CD4-positive, alpha-beta T cell (primary cell): Measurements from ENCODE around the gene HS6ST2. TPM values are rescaled to one million over a fixed set of nuclear protein-coding genes. Genes with fewer than 3 reads are reported as not detected.

Source experiments
- ATAC-seq: fragments of 200-7000 bp; cut with Tn5 transposase; one replicate; pipeline ENCODE4 v1.10.0; 2022; ENCODE audit warnings: mild to moderate bottlenecking; ENCODE audit not compliant: poor library complexity
- CTCF ChIA-PET: fragments of 350-600 bp; sonication (Branson Sonifier 250); formaldehyde crosslinking; loops from one replicate; lab custom pipeline; 2021; ENCODE audit warnings: antibody characterized with exemption, inconsistent platforms; lab: Charles Lee
- POLR2A ChIA-PET: fragments of 350-600 bp; sonication (Branson Sonifier 250); formaldehyde crosslinking; loops from one replicate; lab custom pipeline; 2021; ENCODE audit warnings: antibody characterized with exemption, inconsistent platforms; lab: Charles Lee
- DNase-seq, 14 experiments: peaks; one replicate each; pipeline ENCODE4 v3.0.0-alpha.2; 2013 to 2020; ENCODE audit warnings: mixed read lengths in 2 of 14
- H3K27ac ChIP-seq, 2 donors: one replicate each; pipeline versions ENCODE4 v1.5.1 to v1.7.0; 2013; ENCODE audit warnings: low read length in 2 of 2, low read depth in 1 of 2, mild to moderate bottlenecking in 1 of 2
- H3K27me3 ChIP-seq, 2 experiments: 1 replicate in 1 of 2; 2 replicates in 1 of 2; pipeline versions ENCODE4 v1.6.1 to v1.7.0; 2013; ENCODE audit warnings: low read length in 2 of 2, control low read depth in 1 of 2, mild to moderate bottlenecking in 1 of 2, moderate library complexity in 1 of 2; ENCODE audit not compliant: insufficient read depth in 2 of 2, control insufficient read depth in 1 of 2
- H3K36me3 ChIP-seq: one replicate; pipeline ENCODE4 v1.6.1; 2013; ENCODE audit warnings: low read length, control low read depth; ENCODE audit not compliant: insufficient read depth
- H3K4me1 ChIP-seq: one replicate; pipeline ENCODE4 v1.6.1; 2013; ENCODE audit warnings: low read length, control low read depth; ENCODE audit not compliant: insufficient read depth
- H3K4me3 ChIP-seq: one replicate; pipeline ENCODE4 v1.5.1; 2013; ENCODE audit warnings: mild to moderate bottlenecking, low read length, moderate library complexity
- H3K9me3 ChIP-seq, 2 experiments: 1 replicate in 1 of 2; 2 replicates in 1 of 2; pipeline versions ENCODE4 v1.6.1 to v1.7.0; 2013; ENCODE audit warnings: low read length in 2 of 2, mild to moderate bottlenecking in 2 of 2, control low read depth in 1 of 2, moderate library complexity in 1 of 2; ENCODE audit not compliant: control insufficient read depth in 1 of 2, insufficient read depth in 1 of 2
- H3K27ac Mint-ChIP-seq: one replicate; pipeline ENCODE4 v1.8.0; 2020; ENCODE audit warnings: mixed read lengths
- H3K27me3 Mint-ChIP-seq: one replicate; pipeline ENCODE4 v1.8.0; 2021; ENCODE audit warnings: mixed read lengths
- H3K36me3 Mint-ChIP-seq: one replicate; pipeline ENCODE4 v1.8.0; 2021; ENCODE audit warnings: low read depth, mixed read lengths
- H3K4me1 Mint-ChIP-seq: one replicate; pipeline ENCODE4 v1.8.0; 2021; ENCODE audit warnings: low read depth, mixed read lengths
- H3K4me3 Mint-ChIP-seq: one replicate; pipeline ENCODE4 v1.8.0; 2020; ENCODE audit warnings: mild to moderate bottlenecking, mixed read lengths
- H3K9me3 Mint-ChIP-seq: one replicate; pipeline ENCODE4 v1.8.0; 2020; ENCODE audit warnings: mixed read lengths
- CTCF ChIP-seq: fragments of 200-600 bp; IDR thresholded peaks from one replicate; pipeline ENCODE4 v1.8.0; 2022; ENCODE audit warnings: antibody characterized with exemption, mild to moderate bottlenecking
- intact Hi-C, 2 experiments: fragments of 100-400 bp; cut with DNase I in 1 of 2; cut with micrococcal nuclease in 1 of 2; formaldehyde crosslinking; loops; one replicate each; pipeline versions ENCODE4 v1.15.1 to v1.9.0; 2023 to 2025; cut with DNase I, micrococcal nuclease
- total RNA-seq, 174 experiments: library from RNA in 2 of 174; stranded (reverse) in 2 of 174; gene quantifications; one replicate each; pipeline ENCODE4 v1.2.3 and lab custom pipeline; 2021 to 2026

HS6ST2 gene
- total RNA-seq, 2 experiments from 2014 or later, result not detected

GRCh38 chrX:132634521-132634920, 323.9 kb downstream of the HS6ST2 start:
- intact Hi-C loops, result loop anchor here (5.0 kb wide), 3 partner anchors 407 to 792 kb away; no protein-coding TSS in a partner anchor
- Histone ChIP-seq H3K27me3 (peaks cover 0 to 5% of the 10 kb centered on the region in 2 experiments), H3K36me3 (no peaks in the 10 kb centered on the region), H3K4me1 (no peaks in the 10 kb centered on the region), H3K9me3 (no peaks in the 10 kb centered on the region), H3K4me3 (no peak overlapping the region), H3K27ac (no peak overlapping the region)
- H3K27ac Mint-ChIP-seq, result no peak overlapping the region
- DNase-seq (no peak), ATAC-seq (no peak)
- no peaks in the 10 kb centered on the region for H3K4me1 Mint-ChIP-seq
- H3K27me3 Mint-ChIP-seq, result no peaks in the 10 kb centered on the region
- CTCF ChIA-PET, result interaction anchor here (0.9 kb wide), 1 partner anchor 342 kb away, joined by 3 read pairs; no protein-coding TSS in a partner anchor
- TF ChIP-seq CTCF, result no peak
- POLR2A ChIA-PET, result no interaction called here
- no peaks in the 10 kb centered on the region for H3K36me3 Mint-ChIP-seq
- H3K4me3 Mint-ChIP-seq, result no peak overlapping the region
- no peaks in the 10 kb centered on the region for H3K9me3 Mint-ChIP-seq

- ATAC-seq, result peak; percentile 43
- H3K27me3 Mint-ChIP-seq, result no peaks in the 10 kb centered on the region
- Histone ChIP-seq H3K4me1 (no peaks in the 10 kb centered on the region), H3K27ac (no peak overlapping the region), H3K27me3 (peaks cover 0 to 5% of the 10 kb centered on the region in 2 experiments), H3K36me3 (no peaks in the 10 kb centered on the region), H3K4me3 (no peak overlapping the region), H3K9me3 (no peaks in the 10 kb centered on the region)
- CTCF ChIA-PET, result interaction anchor here (0.6 to 1.8 kb wide), 3 partner anchors 17 to 1419 kb away, joined by 4 to 11 read pairs (median 5); no protein-coding TSS in a partner anchor
- peak in 3 of 14 experiments; percentile 32 to 45 (median 45) for DNase-seq
- H3K27ac Mint-ChIP-seq, result no peak overlapping the region
- peak; percentile 39 for TF ChIP-seq CTCF
- POLR2A ChIA-PET, result interaction anchor here (0.6 kb wide), 1 partner anchor 609 kb away, joined by 3 read pairs; no protein-coding TSS in a partner anchor
- H3K4me3 Mint-ChIP-seq, result no peak overlapping the region
- H3K4me1 Mint-ChIP-seq, result no peaks in the 10 kb centered on the region
- no peaks in the 10 kb centered on the region for H3K36me3 Mint-ChIP-seq
- intact Hi-C loops, result loop anchor here (1.0 to 5.0 kb wide), 5 partner anchors 338 to 789 kb away; no protein-coding TSS in a partner anchor
- no peaks in the 10 kb centered on the region for H3K9me3 Mint-ChIP-seq
These were observed 326.7 kb downstream of the HS6ST2 start for GRCh38 chrX:132631579-132632232.

GRCh38 chrX:132624466-132624865, 334.0 kb downstream of the HS6ST2 start:
- H3K9me3 ChIP-seq, result no peaks in the 10 kb centered on the region
- H3K27me3 ChIP-seq, result peaks cover 0 to under 1% of the 10 kb centered on the region in 2 experiments
- H3K9me3 Mint-ChIP-seq, result no peaks in the 10 kb centered on the region
- POLR2A ChIA-PET, result no interaction called here
- H3K36me3 ChIP-seq, result no peaks in the 10 kb centered on the region
- no peak overlapping the region for H3K4me3 Mint-ChIP-seq
- TF ChIP-seq CTCF, result no peak
- no peaks in the 10 kb centered on the region for H3K36me3 Mint-ChIP-seq
- H3K27ac Mint-ChIP-seq, result no peak overlapping the region
- no peaks in the 10 kb centered on the region for H3K4me1 Mint-ChIP-seq
- DNase-seq (no peak), ATAC-seq (no peak)
- no peak overlapping the region for H3K4me3 ChIP-seq
- CTCF ChIA-PET, result no interaction called here
- intact Hi-C loops, result loop anchor here in 1 of 2 experiments (5.0 kb wide), 1 partner anchor 527 kb away; no protein-coding TSS in a partner anchor
- H3K27me3 Mint-ChIP-seq, result no peaks in the 10 kb centered on the region
- no peaks in the 10 kb centered on the region for H3K4me1 ChIP-seq
- H3K27ac ChIP-seq, result no peak overlapping the region
